ENCODE data around the gene PIGBOS1. TPM values are rescaled to one million over a fixed set of nuclear protein-coding genes. Genes with fewer than 3 reads are reported as not detected.
"Not testable (repeated sequence)": the region's sequence is repeated elsewhere in the genome, so short reads cannot be mapped to it uniquely, and the experiment has no call there.

PIGBOS1 gene
- total RNA-seq, 2 donors from 2014 or later = 8.5 to 8.7 TPM

- intact Hi-C loops (cut with DNase I) = no loop called here
- DNase-seq (ENCODE audit: low spot score) = no peak
These were observed 764 bp upstream of the PIGBOS1 start for GRCh38 chr15:55319537-55320237.

GRCh38 chr15:55302801-55303200, 16.1 kb downstream of the PIGBOS1 start:
- intact Hi-C loops (cut with DNase I); DNase-seq (ENCODE audit: low spot score): not testable (repeated sequence)

GRCh38 chr15:55297315-55297714, 21.6 kb downstream of the PIGBOS1 start:
- DNase-seq (ENCODE audit: low spot score) = no peak
- intact Hi-C loops (cut with DNase I) = no loop called here

GRCh38 chr15:55290528-55291057, 28.3 kb downstream of the PIGBOS1 start:
- DNase-seq (ENCODE audit: low spot score) = peak; percentile 96
- intact Hi-C loops (cut with DNase I) = no loop called here

GRCh38 chr15:55289746-55290527, 29.0 kb downstream of the PIGBOS1 start, which contains the start of gene RAB27A:
Gene RAB27A (minus strand): TSS chr15:55289813. CDS start chr15:55234934, 54,879 bp downstream.
- DNase-seq (ENCODE audit: low spot score) = peak; percentile 92
- intact Hi-C loops (cut with DNase I) = no loop called here

GRCh38 chr15:55289011-55289745, 29.7 kb downstream of the PIGBOS1 start:
- intact Hi-C loops (cut with DNase I) = no loop called here
- DNase-seq (ENCODE audit: low spot score) = no peak

- intact Hi-C loops (cut with DNase I) = no loop called here
- DNase-seq (ENCODE audit: low spot score) = no peak
These were observed 30.8 kb downstream of the PIGBOS1 start for GRCh38 chr15:55288006-55288717.

- intact Hi-C loops (cut with DNase I); DNase-seq (ENCODE audit: low spot score): not testable (repeated sequence)
These were observed 32.3 kb downstream of the PIGBOS1 start for GRCh38 chr15:55286442-55287189.

GRCh38 chr15:55284426-55284825, 34.5 kb downstream of the PIGBOS1 start:
- no peak for DNase-seq (ENCODE audit: low spot score)
- intact Hi-C loops (cut with DNase I) = no loop called here

- intact Hi-C loops (cut with DNase I) = no loop called here
- no peak for DNase-seq (ENCODE audit: low spot score)
These were observed 35.4 kb downstream of the PIGBOS1 start for GRCh38 chr15:55283379-55284147.

GRCh38 chr15:55282284-55282833, 36.6 kb downstream of the PIGBOS1 start:
- intact Hi-C loops (cut with DNase I) = no loop called here
- DNase-seq (ENCODE audit: low spot score) = no peak

GRCh38 chr15:55281517-55282228, 37.2 kb downstream of the PIGBOS1 start:
- DNase-seq (ENCODE audit: low spot score) = no peak
- intact Hi-C loops (cut with DNase I) = no loop called here

GRCh38 chr15:55280589-55280988, 38.3 kb downstream of the PIGBOS1 start:
- DNase-seq (ENCODE audit: low spot score); intact Hi-C loops (cut with DNase I): not testable (repeated sequence)

- DNase-seq (ENCODE audit: low spot score) = no peak
- intact Hi-C loops (cut with DNase I) = no loop called here
These were observed 39.1 kb downstream of the PIGBOS1 start for GRCh38 chr15:55279746-55280351.

GRCh38 chr15:55279100-55279745, 39.7 kb downstream of the PIGBOS1 start:
- DNase-seq (ENCODE audit: low spot score) = no peak
- intact Hi-C loops (cut with DNase I) = no loop called here

- intact Hi-C loops (cut with DNase I) = no loop called here
These were observed 41.2 kb downstream of the PIGBOS1 start for GRCh38 chr15:55277715-55278114.

More at GRCh38 chr15:55277715-55278114, 41.2 kb downstream of the PIGBOS1 start:
- DNase-seq (ENCODE audit: low spot score) = no peak
